MM.1S (cell line): ENCODE results near the gene PNMA8C.

Experiments used
- DNase-seq: peaks from one replicate; pipeline ENCODE4 v3.0.0-alpha.2; 2015
- H2AFZ ChIP-seq: fragments of 300-600 bp; sonication (generic); 2 replicates; pipeline ENCODE4 v1.6.0; 2016; ENCODE audit warnings: antibody characterized with exemption, low read length
- H3F3A ChIP-seq: fragments of 300-600 bp; sonication (generic); 2 replicates; pipeline ENCODE4 v1.6.1; 2016; ENCODE audit warnings: mild to moderate bottlenecking, antibody characterized with exemption, low read length, moderate library complexity, mixed read lengths; ENCODE audit not compliant: insufficient read depth
- H3K27ac ChIP-seq: fragments of 300-600 bp; sonication (generic); 2 replicates; pipeline ENCODE4 v1.5.1; 2016; ENCODE audit warnings: mild to moderate bottlenecking, low read length
- H3K27me3 ChIP-seq: fragments of 300-600 bp; sonication (generic); replicated peaks from 2 replicates; pipeline ENCODE4 v1.6.0; 2016; ENCODE audit warnings: low read length; ENCODE audit not compliant: insufficient read depth
- H3K36me3 ChIP-seq: fragments of 300-600 bp; sonication (generic); replicated peaks from 2 replicates; pipeline ENCODE4 v1.6.1; 2016; ENCODE audit warnings: mild to moderate bottlenecking, low read length, mixed read lengths; ENCODE audit not compliant: insufficient read depth
- H3K4me1 ChIP-seq: fragments of 300-600 bp; sonication (generic); 2 replicates; pipeline ENCODE4 v1.6.1; 2016; ENCODE audit warnings: low read length, mixed read lengths
- H3K4me2 ChIP-seq: fragments of 300-600 bp; sonication (generic); 2 replicates; pipeline ENCODE4 v1.6.0; 2016; ENCODE audit warnings: low read depth, low read length
- H3K4me3 ChIP-seq: fragments of 300-600 bp; sonication (generic); 2 replicates; pipeline ENCODE4 v1.5.1; 2016; ENCODE audit warnings: low read length, mixed read lengths
- H3K79me2 ChIP-seq: fragments of 300-600 bp; sonication (generic); 2 replicates; pipeline ENCODE4 v1.6.1; 2016; ENCODE audit warnings: mixed run types, low read length, mixed read lengths
- H3K9ac ChIP-seq: fragments of 300-600 bp; sonication (generic); 2 replicates; pipeline ENCODE4 v1.6.1; 2016; ENCODE audit warnings: low read length, mixed read lengths
- H3K9me2 ChIP-seq: fragments of 300-600 bp; sonication (generic); replicated peaks from 2 replicates; pipeline ENCODE4 v1.6.1; 2016; ENCODE audit warnings: mild to moderate bottlenecking, low read length, mixed read lengths; ENCODE audit not compliant: insufficient read depth
- H3K9me3 ChIP-seq: fragments of 300-600 bp; sonication (generic); replicated peaks from 2 replicates; pipeline ENCODE4 v1.6.1; 2016; ENCODE audit warnings: mild to moderate bottlenecking, low read length, mixed read lengths; ENCODE audit not compliant: insufficient read depth
- H4K20me1 ChIP-seq: fragments of 300-600 bp; sonication (generic); 2 replicates; pipeline ENCODE4 v1.6.1; 2016; ENCODE audit warnings: mild to moderate bottlenecking, low read length, moderate library complexity, mixed read lengths; ENCODE audit not compliant: insufficient read depth
- EZH2 ChIP-seq: fragments of 300-600 bp; sonication (generic); optimal IDR thresholded peaks from 2 replicates; pipeline ENCODE3; 2017; ENCODE audit warnings: low read depth, mild to moderate bottlenecking, antibody characterized with exemption, low read length, mixed read lengths
- EZH2phosphoT487 ChIP-seq: fragments of 300-600 bp; sonication (generic); IDR thresholded peaks from 2 replicates; pipeline ENCODE4 v1.6.1; 2018; ENCODE audit warnings: antibody characterized with exemption, low read length
- TF ChIP-seq, protein P1 (sequence below): fragments of 300-600 bp; sonication (generic); IDR thresholded peaks from 2 replicates; pipeline ENCODE4 v1.5.1; 2016; ENCODE audit warnings: antibody characterized with exemption, low read length, mixed read lengths

PNMA8C gene

DNA sequence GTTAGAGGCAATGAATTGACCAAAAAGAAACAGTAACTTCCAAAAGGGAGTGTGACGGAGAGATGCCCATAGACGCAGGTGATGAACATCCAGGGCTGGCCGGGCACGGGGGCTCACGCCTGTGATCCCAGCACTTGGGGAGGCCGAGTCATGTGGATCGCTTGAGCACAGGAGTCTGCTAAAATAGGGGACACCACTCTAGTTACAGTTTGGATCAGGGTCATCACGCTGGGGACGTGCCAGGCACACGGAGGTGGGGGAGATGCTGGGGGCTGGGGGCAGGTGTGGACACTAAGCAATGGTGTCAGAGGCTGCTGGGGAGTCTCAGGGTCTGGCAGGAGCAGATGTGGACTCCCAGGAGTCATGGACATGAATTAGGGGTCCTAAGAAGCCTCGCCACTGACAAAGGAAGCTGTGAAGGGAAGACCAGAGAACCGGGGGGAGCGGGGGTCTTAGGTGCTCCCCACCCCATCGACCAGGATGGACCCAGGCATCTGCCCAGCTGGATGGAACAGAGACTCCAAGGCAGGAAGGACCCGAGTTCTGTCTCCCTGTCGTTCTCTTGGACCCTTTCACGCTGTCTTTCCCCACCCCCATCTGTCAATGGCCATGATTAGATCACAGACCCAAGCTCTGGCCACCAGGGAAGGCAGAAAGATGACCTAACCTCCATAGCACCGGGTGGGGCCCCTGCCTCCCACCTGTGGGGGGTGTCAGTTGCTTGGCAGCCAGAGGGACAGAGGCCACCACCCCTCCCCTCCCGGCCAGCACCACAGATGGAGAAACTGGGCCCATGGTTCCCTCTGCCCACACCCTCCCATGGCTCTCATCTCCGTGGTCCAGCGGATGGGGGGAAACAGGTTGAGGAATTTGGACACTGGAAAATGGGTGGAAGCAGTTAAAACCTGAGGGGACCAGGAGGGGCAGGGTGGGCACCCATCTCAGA lies 35.0 kb downstream of the PNMA8C start:
- DNase-seq = no peak
- Histone ChIP-seq H3K4me3 (no peak overlapping the region), H3K27ac (no peak overlapping the region), H3K79me2 (no peaks in the 10 kb centered on the region), H2AFZ (no peak overlapping the region), H3K36me3 (no peaks in the 10 kb centered on the region), H3K4me1 (no peaks in the 10 kb centered on the region), H3K9me2 (no peaks in the 10 kb centered on the region), H3K4me2 (no peak overlapping the region), H4K20me1 (no peaks in the 10 kb centered on the region), H3K9me3 (no peaks in the 10 kb centered on the region), H3K27me3 (peaks cover 11% of the 10 kb centered on the region; the same call in 1 of the 2 replicates), H3F3A (no peaks in the 10 kb centered on the region), H3K9ac (no peak overlapping the region)
- TF ChIP-seq EZH2 = no peak
- TF ChIP-seq, protein P1, sequence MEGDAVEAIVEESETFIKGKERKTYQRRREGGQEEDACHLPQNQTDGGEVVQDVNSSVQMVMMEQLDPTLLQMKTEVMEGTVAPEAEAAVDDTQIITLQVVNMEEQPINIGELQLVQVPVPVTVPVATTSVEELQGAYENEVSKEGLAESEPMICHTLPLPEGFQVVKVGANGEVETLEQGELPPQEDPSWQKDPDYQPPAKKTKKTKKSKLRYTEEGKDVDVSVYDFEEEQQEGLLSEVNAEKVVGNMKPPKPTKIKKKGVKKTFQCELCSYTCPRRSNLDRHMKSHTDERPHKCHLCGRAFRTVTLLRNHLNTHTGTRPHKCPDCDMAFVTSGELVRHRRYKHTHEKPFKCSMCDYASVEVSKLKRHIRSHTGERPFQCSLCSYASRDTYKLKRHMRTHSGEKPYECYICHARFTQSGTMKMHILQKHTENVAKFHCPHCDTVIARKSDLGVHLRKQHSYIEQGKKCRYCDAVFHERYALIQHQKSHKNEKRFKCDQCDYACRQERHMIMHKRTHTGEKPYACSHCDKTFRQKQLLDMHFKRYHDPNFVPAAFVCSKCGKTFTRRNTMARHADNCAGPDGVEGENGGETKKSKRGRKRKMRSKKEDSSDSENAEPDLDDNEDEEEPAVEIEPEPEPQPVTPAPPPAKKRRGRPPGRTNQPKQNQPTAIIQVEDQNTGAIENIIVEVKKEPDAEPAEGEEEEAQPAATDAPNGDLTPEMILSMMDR = no peak
- TF ChIP-seq EZH2phosphoT487 = no peak

DNA sequence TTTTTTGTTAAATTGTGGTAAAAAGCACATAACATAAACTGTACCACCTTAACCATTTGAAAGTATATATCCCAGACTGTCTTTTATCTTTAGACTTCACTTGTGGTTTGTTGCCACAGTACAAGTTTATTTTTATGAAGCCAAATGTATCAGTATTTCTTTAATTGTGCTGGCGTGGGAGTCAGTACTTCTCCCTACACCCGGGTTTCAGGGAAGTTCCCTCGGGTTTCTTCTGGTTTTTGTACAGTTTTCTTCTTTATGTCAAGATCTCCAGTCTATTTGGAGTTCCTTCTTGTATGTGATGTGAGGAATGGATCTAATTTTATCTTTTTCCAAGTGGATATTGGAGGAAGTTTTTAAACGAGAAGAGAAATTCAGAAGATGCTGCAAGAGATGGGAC lies 35.9 kb downstream of the PNMA8C start:
- Histone ChIP-seq H3K9ac (no peak overlapping the region), H3K4me2 (no peak overlapping the region), H3K36me3 (no peaks in the 10 kb centered on the region), H3K9me2 (no peaks in the 10 kb centered on the region), H3K79me2 (no peaks in the 10 kb centered on the region), H3K27ac (no peak overlapping the region), H3K4me3 (no peak overlapping the region), H4K20me1 (no peaks in the 10 kb centered on the region), H3K27me3 (peaks cover 7% of the 10 kb centered on the region; the same call in 1 of the 2 replicates), H3F3A (no peaks in the 10 kb centered on the region), H2AFZ (no peak overlapping the region), H3K4me1 (no peaks in the 10 kb centered on the region), H3K9me3 (no peaks in the 10 kb centered on the region)
- DNase-seq = no peak
- TF ChIP-seq EZH2phosphoT487 (no peak), EZH2 (no peak)
- TF ChIP-seq, protein P1 = no peak

DNA sequence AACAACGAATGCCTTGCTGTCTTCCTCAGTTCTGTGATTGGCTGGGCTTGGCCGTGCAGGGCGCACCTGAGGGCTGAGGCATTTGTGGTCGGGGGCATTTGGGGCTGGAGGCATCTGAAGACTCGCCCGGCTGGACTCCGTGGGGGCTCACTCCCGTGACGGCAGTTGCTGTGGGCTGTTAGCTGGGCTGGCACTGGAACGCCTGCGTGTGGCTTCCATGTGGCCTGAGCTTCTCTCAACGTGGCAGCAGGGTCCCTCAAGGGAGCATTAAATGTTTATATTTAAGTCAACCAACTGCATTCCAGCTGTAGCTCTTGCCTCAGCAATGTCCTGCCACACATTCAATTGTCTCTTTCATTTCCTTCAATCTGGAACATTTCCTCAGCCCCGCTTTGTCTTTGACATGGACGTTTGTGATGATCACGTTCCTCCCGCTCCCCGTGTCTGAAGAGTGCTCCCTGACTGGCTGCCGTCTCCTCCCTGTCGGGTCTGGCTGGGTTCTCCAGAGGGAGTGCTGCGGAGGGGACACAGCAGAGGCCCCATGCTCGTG lies 36.4 kb downstream of the PNMA8C start:
- H3K4me1 ChIP-seq = no peaks in the 10 kb centered on the region
- no peaks in the 10 kb centered on the region for H3K9me2 ChIP-seq
- peaks cover 2% of the 10 kb centered on the region; the same call in 1 of the 2 replicates for H3K27me3 ChIP-seq
- no peaks in the 10 kb centered on the region for H3K36me3 ChIP-seq
- no peak overlapping the region for H3K9ac ChIP-seq
- H3F3A ChIP-seq = no peaks in the 10 kb centered on the region
- no peak overlapping the region for H2AFZ ChIP-seq
- no peak for DNase-seq
- H3K9me3 ChIP-seq = no peaks in the 10 kb centered on the region
- H3K4me2 ChIP-seq = no peak overlapping the region
- no peaks in the 10 kb centered on the region for H3K79me2 ChIP-seq
- no peak overlapping the region for H3K4me3 ChIP-seq
- no peak for TF ChIP-seq EZH2
- TF ChIP-seq, protein P1 = no peak
- H4K20me1 ChIP-seq = no peaks in the 10 kb centered on the region
- no peak overlapping the region for H3K27ac ChIP-seq
